DOHH2 (cell line): ENCODE results near the gene TFDP1.

Experiments
- H3F3A ChIP-seq: fragments of 200-600 bp; sonication (generic), shearing (Covaris generic); 2 replicates; pipeline ENCODE4 v1.6.0; 2016; ENCODE audit warnings: antibody characterized with exemption, mild to moderate bottlenecking; ENCODE audit not compliant: control insufficient read depth, insufficient read depth
- H3K27ac ChIP-seq: fragments of 200-600 bp; sonication (generic); 2 replicates; pipeline ENCODE4 v1.5.1; 2014; ENCODE audit warnings: low read depth, mild to moderate bottlenecking, low read length, moderate library complexity
- H3K27me3 ChIP-seq: fragments of 200-600 bp; sonication (generic); 2 replicates; pipeline ENCODE4 v1.6.1; 2014; ENCODE audit warnings: mild to moderate bottlenecking, low read length, mixed read lengths; ENCODE audit not compliant: control insufficient read depth
- H3K36me3 ChIP-seq: fragments of 200-600 bp; sonication (generic); 2 replicates; pipeline ENCODE4 v1.6.1; 2014; ENCODE audit warnings: mild to moderate bottlenecking, low read length, moderate library complexity, mixed read lengths; ENCODE audit not compliant: control insufficient read depth
- H3K4me1 ChIP-seq: fragments of 200-600 bp; sonication (generic); 2 replicates; pipeline ENCODE4 v1.6.1; 2014; ENCODE audit warnings: mild to moderate bottlenecking, low read length, mixed read lengths; ENCODE audit not compliant: control insufficient read depth
- H3K4me2 ChIP-seq: fragments of 200-600 bp; sonication (generic); 2 replicates; pipeline ENCODE4 v1.6.0; 2014; ENCODE audit warnings: mild to moderate bottlenecking, low read length, moderate library complexity
- H3K4me3 ChIP-seq: fragments of 200-600 bp; sonication (generic); 2 replicates; pipeline ENCODE4 v1.5.1; 2014; ENCODE audit warnings: mild to moderate bottlenecking, low read length, mixed read lengths
- H3K79me2 ChIP-seq: fragments of 200-600 bp; sonication (generic); 2 replicates; pipeline ENCODE4 v1.6.1; 2014; ENCODE audit warnings: mild to moderate bottlenecking, low read length, mixed read lengths; ENCODE audit not compliant: control insufficient read depth
- H3K9me2 ChIP-seq: fragments of 200-600 bp; sonication (generic); replicated peaks from 2 replicates; pipeline ENCODE4 v1.6.1; 2014; ENCODE audit warnings: mild to moderate bottlenecking, low read length, mixed read lengths; ENCODE audit not compliant: control insufficient read depth
- H3K9me3 ChIP-seq: fragments of 200-600 bp; sonication (generic); 2 replicates; pipeline ENCODE4 v1.6.1; 2014; ENCODE audit warnings: antibody characterized with exemption, low read length, mixed read lengths; ENCODE audit not compliant: control insufficient read depth, insufficient read depth
- H4K20me1 ChIP-seq: fragments of 200-600 bp; sonication (generic); 2 replicates; pipeline ENCODE4 v1.6.0; 2014; ENCODE audit warnings: low read depth, mild to moderate bottlenecking, antibody characterized with exemption, low read length, moderate library complexity; ENCODE audit not compliant: control insufficient read depth, insufficient read depth
- CTCF ChIP-seq: fragments of 200-600 bp; sonication (generic); IDR thresholded peaks from one replicate; pipeline ENCODE4 v1.5.1; 2014; ENCODE audit warnings: antibody characterized with exemption, mild to moderate bottlenecking, low read depth, low read length; ENCODE audit not compliant: poor library complexity, severe bottlenecking
- EZH2phosphoT487 ChIP-seq: fragments of 200-600 bp; sonication (generic); IDR thresholded peaks from 2 replicates; pipeline ENCODE4 v1.6.1; 2017; ENCODE audit warnings: borderline replicate concordance, mild to moderate bottlenecking, antibody characterized with exemption, low read length, moderate library complexity, mixed read lengths

Gene TFDP1

GRCh38 chr13:113650731-113651148 is 66.2 kb downstream of the TFDP1 start:
- Histone ChIP-seq H3K27me3 (no peaks in the 10 kb centered on the region), H3K4me2 (no peak overlapping the region), H3K27ac (no peak overlapping the region), H3K4me3 (no peak overlapping the region), H3K36me3 (no peaks in the 10 kb centered on the region), H3K4me1 (no peaks in the 10 kb centered on the region), H4K20me1 (no peaks in the 10 kb centered on the region), H3K9me2 (no peaks in the 10 kb centered on the region), H3K79me2 (no peaks in the 10 kb centered on the region), H3F3A (peaks cover 4% of the 10 kb centered on the region; the same call in 1 of the 2 replicates), H3K9me3 (no peaks in the 10 kb centered on the region)
- TF ChIP-seq EZH2phosphoT487: no peak
- no peak for TF ChIP-seq CTCF

GRCh38 chr13:113651511-113652403 is 67.2 kb downstream of the TFDP1 start:
- no peaks in the 10 kb centered on the region for H3K9me2 ChIP-seq
- no peaks in the 10 kb centered on the region for H3K27me3 ChIP-seq
- H3K4me1 ChIP-seq: no peaks in the 10 kb centered on the region
- H3K27ac ChIP-seq: no peak overlapping the region
- H3K4me2 ChIP-seq: no peak overlapping the region
- no peaks in the 10 kb centered on the region for H3K9me3 ChIP-seq
- H4K20me1 ChIP-seq: no peaks in the 10 kb centered on the region
- no peak overlapping the region for H3K4me3 ChIP-seq
- no peaks in the 10 kb centered on the region for H3K79me2 ChIP-seq
- no peaks in the 10 kb centered on the region for H3F3A ChIP-seq
- TF ChIP-seq EZH2phosphoT487: no peak
- no peak for TF ChIP-seq CTCF
- H3K36me3 ChIP-seq: no peaks in the 10 kb centered on the region

GRCh38 chr13:113652404-113653263 is 68.1 kb downstream of the TFDP1 start:
- no peaks in the 10 kb centered on the region for H3K9me2 ChIP-seq
- no peaks in the 10 kb centered on the region for H3F3A ChIP-seq
- H3K27ac ChIP-seq: no peak overlapping the region
- no peaks in the 10 kb centered on the region for H3K4me1 ChIP-seq
- H3K9me3 ChIP-seq: no peaks in the 10 kb centered on the region
- H3K79me2 ChIP-seq: no peaks in the 10 kb centered on the region
- no peaks in the 10 kb centered on the region for H4K20me1 ChIP-seq
- H3K4me3 ChIP-seq: no peak overlapping the region
- no peaks in the 10 kb centered on the region for H3K36me3 ChIP-seq
- H3K27me3 ChIP-seq: no peaks in the 10 kb centered on the region
- TF ChIP-seq EZH2phosphoT487 (no peak), CTCF (no peak)
- no peak overlapping the region for H3K4me2 ChIP-seq
